Calu3 (cell line): Measurements from ENCODE around the gene GAS2L1. TPM values are rescaled to one million over a fixed set of nuclear protein-coding genes. Genes with fewer than 3 reads are reported as not detected.

Source experiments
- BruUV-seq: library from RNA; stranded (reverse); fragments of 400-500 nt; replicated peaks from 2 replicates; lab custom pipeline; 2021; lab: Mats Ljungman, UMichigan
- CTCF ChIA-PET: fragments of 300-600 bp; sonication (Branson Sonifier 250); formaldehyde crosslinking; loops from one replicate; lab custom pipeline; 2022; ENCODE audit warnings: antibody characterized with exemption; lab: Charles Lee
- DNase-seq: peaks from one replicate; pipeline ENCODE4 v3.0.0; 2022
- H3K27ac Mint-ChIP-seq: one replicate; pipeline ENCODE4 v1.8.0; 2022; ENCODE audit warnings: mixed read lengths; ENCODE audit not compliant: unreplicated experiment
- H3K27me3 Mint-ChIP-seq: one replicate; pipeline ENCODE4 v1.8.0; 2022; ENCODE audit warnings: mixed read lengths; ENCODE audit not compliant: unreplicated experiment
- H3K36me3 Mint-ChIP-seq: one replicate; pipeline ENCODE4 v1.8.0; 2022; ENCODE audit warnings: mild to moderate bottlenecking, moderate library complexity, mixed read lengths; ENCODE audit not compliant: insufficient read depth, unreplicated experiment
- H3K4me1 Mint-ChIP-seq: one replicate; pipeline ENCODE4 v1.8.0; 2022; ENCODE audit warnings: mild to moderate bottlenecking, low read depth, mixed read lengths; ENCODE audit not compliant: unreplicated experiment
- H3K4me3 Mint-ChIP-seq: one replicate; pipeline ENCODE4 v1.8.0; 2022; ENCODE audit warnings: mild to moderate bottlenecking, low read depth, moderate library complexity, mixed read lengths; ENCODE audit not compliant: unreplicated experiment
- H3K9me3 Mint-ChIP-seq: one replicate; pipeline ENCODE4 v1.8.0; 2022; ENCODE audit warnings: low read depth, mixed read lengths; ENCODE audit not compliant: unreplicated experiment
- intact Hi-C: fragments of 100-400 bp; cut with micrococcal nuclease; formaldehyde crosslinking; loops from one replicate; pipeline ENCODE4 v1.10.0; 2022; ENCODE audit not compliant: unreplicated experiment
- total RNA-seq: library from RNA; stranded (reverse); gene quantifications from 2 replicates; pipeline ENCODE4 v1.2.3, GENCODE V29; 2022
- TF ChIP-seq, protein P1 (sequence below): fragments of 200-600 bp; IDR thresholded peaks from one replicate; pipeline ENCODE4 v1.8.0; 2022; ENCODE audit warnings: antibody characterized with exemption; ENCODE audit not compliant: unreplicated experiment

Gene GAS2L1
- total RNA-seq, 1 experiment from 2014 or later, result 16.9 TPM

DNA sequence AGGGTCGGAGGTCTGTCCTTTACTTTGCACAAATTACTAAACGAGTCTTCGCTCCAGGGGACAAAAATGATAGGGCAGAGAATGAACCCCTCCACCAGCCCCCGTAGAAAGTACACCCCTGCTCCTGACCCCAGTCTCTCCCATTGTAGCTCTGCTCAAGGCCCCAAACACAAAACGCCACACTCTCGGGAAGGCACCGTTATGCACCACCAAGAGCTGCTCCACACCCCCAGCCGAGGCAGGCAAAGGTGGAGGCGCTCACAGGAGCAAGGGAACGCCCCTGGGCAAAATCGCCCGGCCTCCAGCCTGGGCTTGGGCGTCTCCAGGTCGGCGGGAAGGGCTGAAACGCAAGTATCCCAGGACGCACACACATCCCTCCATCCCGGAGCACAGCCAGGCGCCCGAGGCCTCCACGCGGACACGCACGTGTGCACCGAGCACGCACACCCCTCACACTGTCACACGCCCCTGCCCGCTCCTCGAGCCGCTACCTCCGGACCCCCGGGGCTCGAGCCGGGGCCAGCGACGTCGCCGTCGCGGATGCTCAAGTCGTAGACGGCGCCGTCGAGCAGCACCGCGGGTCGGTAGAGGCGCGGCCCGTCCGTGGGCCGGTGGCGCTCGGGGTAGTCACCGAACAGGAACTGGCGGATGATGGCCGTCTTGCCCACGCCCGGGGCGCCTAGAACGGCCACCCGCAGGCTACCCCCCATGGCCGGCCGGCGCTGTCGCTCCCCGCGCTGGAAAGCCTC is 8.3 kb downstream of the GAS2L1 start:
- CTCF ChIA-PET, result no interaction called here
- Mint-ChIP-seq H3K27ac (no peak overlapping the region), H3K27me3 (peaks cover 40% of the 10 kb centered on the region), H3K36me3 (peaks cover 26% of the 10 kb centered on the region), H3K4me1 (peaks cover 29% of the 10 kb centered on the region), H3K9me3 (no peaks in the 10 kb centered on the region), H3K4me3 (peak overlapping the region; percentile 38)
- intact Hi-C loops, result no loop called here
- BruUV-seq, result no TSS peak
- DNase-seq, result peak; percentile 35
- TF ChIP-seq, protein P1, sequence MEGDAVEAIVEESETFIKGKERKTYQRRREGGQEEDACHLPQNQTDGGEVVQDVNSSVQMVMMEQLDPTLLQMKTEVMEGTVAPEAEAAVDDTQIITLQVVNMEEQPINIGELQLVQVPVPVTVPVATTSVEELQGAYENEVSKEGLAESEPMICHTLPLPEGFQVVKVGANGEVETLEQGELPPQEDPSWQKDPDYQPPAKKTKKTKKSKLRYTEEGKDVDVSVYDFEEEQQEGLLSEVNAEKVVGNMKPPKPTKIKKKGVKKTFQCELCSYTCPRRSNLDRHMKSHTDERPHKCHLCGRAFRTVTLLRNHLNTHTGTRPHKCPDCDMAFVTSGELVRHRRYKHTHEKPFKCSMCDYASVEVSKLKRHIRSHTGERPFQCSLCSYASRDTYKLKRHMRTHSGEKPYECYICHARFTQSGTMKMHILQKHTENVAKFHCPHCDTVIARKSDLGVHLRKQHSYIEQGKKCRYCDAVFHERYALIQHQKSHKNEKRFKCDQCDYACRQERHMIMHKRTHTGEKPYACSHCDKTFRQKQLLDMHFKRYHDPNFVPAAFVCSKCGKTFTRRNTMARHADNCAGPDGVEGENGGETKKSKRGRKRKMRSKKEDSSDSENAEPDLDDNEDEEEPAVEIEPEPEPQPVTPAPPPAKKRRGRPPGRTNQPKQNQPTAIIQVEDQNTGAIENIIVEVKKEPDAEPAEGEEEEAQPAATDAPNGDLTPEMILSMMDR, result no peak

DNA sequence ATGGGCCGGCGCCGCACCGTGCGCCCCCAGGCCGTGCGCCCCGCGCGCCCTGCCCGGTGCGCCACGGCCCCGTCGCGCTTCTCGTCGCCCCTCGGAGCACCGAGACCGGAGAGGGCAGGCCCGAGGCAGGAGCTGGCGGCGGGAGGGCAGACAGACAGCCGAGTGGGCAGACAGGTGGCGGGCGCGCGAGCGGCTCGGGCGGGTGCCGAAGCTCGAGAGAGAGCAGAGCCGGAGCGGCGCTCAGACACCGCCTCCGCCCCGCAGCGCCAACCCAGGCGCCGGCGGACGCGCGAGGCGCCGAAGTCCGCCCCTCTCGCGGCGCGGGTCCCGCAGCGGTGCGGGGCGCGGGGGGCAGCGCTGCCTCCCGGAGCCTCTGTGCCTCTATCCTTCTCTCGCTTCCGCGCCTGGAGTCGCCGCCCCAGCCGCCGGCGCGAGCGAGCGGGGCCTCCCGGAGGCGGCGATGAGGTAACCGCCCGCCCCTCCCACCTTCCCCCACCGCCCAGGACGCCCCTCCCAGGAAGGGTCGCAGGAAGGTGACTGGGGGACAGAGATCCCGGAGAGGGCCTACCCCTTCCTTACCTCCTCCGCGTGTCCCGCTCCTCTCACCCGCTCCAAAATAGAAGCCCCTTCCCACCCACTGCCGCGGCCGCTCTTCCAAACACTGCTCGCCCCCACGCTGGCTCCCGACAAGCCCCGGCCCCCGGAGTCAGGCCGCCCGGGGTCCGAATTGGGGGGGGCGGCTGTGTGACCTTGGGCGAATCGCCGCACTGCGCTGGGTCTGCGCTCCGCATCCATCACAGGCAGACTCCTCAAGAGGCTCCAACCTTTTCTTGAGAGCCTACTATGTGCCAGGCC is 9.1 kb downstream of the GAS2L1 start, which contains the start of gene RASL10A:
Gene RASL10A, minus strand, starts transcription at position 412 of the 855 bp plus-strand sequence. CDS start 451 bp downstream, outside the sequence.
- H3K4me1 Mint-ChIP-seq, result peaks cover 25% of the 10 kb centered on the region
- H3K27ac Mint-ChIP-seq, result no peak within 1 kb of the TSS
- intact Hi-C loops, result no loop called here
- no TSS peak for BruUV-seq
- no peak for DNase-seq
- H3K4me3 Mint-ChIP-seq, result peak within 1 kb of the TSS; percentile 38
- H3K36me3 Mint-ChIP-seq, result peaks cover 25% of the 10 kb centered on the region
- CTCF ChIA-PET, result no interaction called here
- H3K9me3 Mint-ChIP-seq, result no peaks in the 10 kb centered on the region
- TF ChIP-seq, protein P1, result no peak
- peaks cover 40% of the 10 kb centered on the region for H3K27me3 Mint-ChIP-seq

DNA sequence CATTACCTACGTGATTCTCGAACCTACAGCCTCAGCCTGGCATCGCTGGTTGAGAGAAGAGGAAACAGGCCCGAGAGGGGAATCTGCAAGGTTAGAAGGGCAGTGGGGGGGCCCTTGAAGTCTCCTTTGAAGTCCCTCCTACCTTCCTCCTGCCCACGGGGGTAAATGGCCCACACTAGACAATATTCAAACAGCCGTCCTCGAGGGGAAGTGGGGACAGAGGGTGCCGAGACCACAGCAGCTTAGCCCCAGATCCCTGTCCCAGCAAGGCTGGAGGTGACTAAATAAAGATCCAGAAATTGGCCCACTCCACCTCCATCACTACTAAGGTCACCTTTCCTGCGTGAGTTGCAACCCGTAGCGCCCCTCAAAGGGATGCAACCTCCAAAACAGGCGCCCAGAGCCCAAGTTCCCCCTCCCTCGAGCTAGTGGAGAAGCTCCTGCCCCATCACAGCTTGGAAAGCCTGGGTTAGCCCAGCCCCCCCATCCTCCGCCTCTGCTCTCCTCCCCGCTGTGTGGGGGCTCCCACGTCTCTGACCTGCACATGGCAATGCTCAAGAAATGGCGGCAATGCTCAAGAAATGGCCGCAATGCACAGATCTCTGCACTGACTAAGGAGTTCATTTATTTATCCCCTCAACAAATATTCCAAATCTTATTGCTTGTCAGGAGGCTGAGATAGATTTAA is 9.8 kb downstream of the GAS2L1 start:
- intact Hi-C loops, result no loop called here

More for the DNA sequence above, 9.8 kb downstream of the GAS2L1 start:
- no peaks in the 10 kb centered on the region for H3K9me3 Mint-ChIP-seq
- H3K36me3 Mint-ChIP-seq, result peaks cover 19% of the 10 kb centered on the region
- H3K27me3 Mint-ChIP-seq, result peaks cover 40% of the 10 kb centered on the region
- peaks cover 17% of the 10 kb centered on the region for H3K4me1 Mint-ChIP-seq
- no TSS peak for BruUV-seq
- H3K4me3 Mint-ChIP-seq, result no peak overlapping the region
- no peak overlapping the region for H3K27ac Mint-ChIP-seq
- TF ChIP-seq, protein P1, result no peak
- DNase-seq, result no peak
- CTCF ChIA-PET, result interaction anchor here (0.9 kb wide), 1 partner anchor 10 kb away, joined by 6 read pairs; the partner anchor contains the start of gene GAS2L1
